CD14-positive monocyte (primary cell): ENCODE results near the gene UBE2O. TPM values are rescaled to one million over a fixed set of nuclear protein-coding genes. Genes with fewer than 3 reads are reported as not detected.

Experiments
- DNase-seq, 3 donors: peaks; one replicate each; pipeline ENCODE4 v3.0.0-alpha.2; 2011 to 2022
- H2AFZ ChIP-seq: 2 replicates; pipeline ENCODE4 v1.6.0; 2012; ENCODE audit warnings: mild to moderate bottlenecking, low read depth, low read length, inconsistent platforms; ENCODE audit not compliant: insufficient read depth, poor library complexity, severe bottlenecking
- H3K27ac ChIP-seq, 2 donors: 1 replicate in 1 of 2; 2 replicates in 1 of 2; pipeline ENCODE4 v1.5.1; 2012 to 2013; ENCODE audit warnings: low read length in 2 of 2, control low read depth in 1 of 2, inconsistent platforms in 1 of 2, low read depth in 1 of 2, mild to moderate bottlenecking in 1 of 2
- H3K27me3 ChIP-seq, 2 donors: one replicate each; pipeline versions ENCODE4 v1.6.0 to v1.6.1; 2011 to 2013; ENCODE audit warnings: low read length in 2 of 2; ENCODE audit not compliant: control insufficient read depth in 2 of 2, insufficient read depth in 2 of 2
- H3K36me3 ChIP-seq, 2 donors: replicated peaks in 1 of 2; 1 replicate in 1 of 2; 2 replicates in 1 of 2; pipeline versions ENCODE4 v1.5.1 to v1.6.1; 2012 to 2013; ENCODE audit warnings: low read length in 2 of 2, control low read depth in 1 of 2, inconsistent platforms in 1 of 2, mild to moderate bottlenecking in 1 of 2; ENCODE audit not compliant: insufficient read depth in 2 of 2, control insufficient read depth in 1 of 2
- H3K4me1 ChIP-seq, 2 donors: 1 replicate in 1 of 2; 2 replicates in 1 of 2; pipeline versions ENCODE4 v1.5.1 to v1.6.1; 2012 to 2013; ENCODE audit warnings: low read length in 2 of 2, control low read depth in 1 of 2, inconsistent platforms in 1 of 2, mild to moderate bottlenecking in 1 of 2, moderate library complexity in 1 of 2; ENCODE audit not compliant: insufficient read depth in 2 of 2, control insufficient read depth in 1 of 2
- H3K4me2 ChIP-seq: replicated peaks from 2 replicates; pipeline ENCODE3; 2012; ENCODE audit warnings: low read length, moderate library complexity, mild to moderate bottlenecking; ENCODE audit not compliant: poor library complexity, severe bottlenecking; ENCODE audit errors: extremely low read depth
- H3K4me3 ChIP-seq, 3 experiments: fragments of 200-600 bp in 1 of 3; sonication (generic) in 1 of 3; replicated peaks in 1 of 3; 1 replicate in 2 of 3; 2 replicates in 1 of 3; pipeline ENCODE4 v1.5.1; 2011 to 2013; ENCODE audit warnings: low read length in 3 of 3, mild to moderate bottlenecking in 3 of 3, control low read depth in 2 of 3, low read depth in 2 of 3, inconsistent platforms in 1 of 3, moderate library complexity in 1 of 3
- H3K79me2 ChIP-seq: 2 replicates; pipeline ENCODE4 v1.6.0; 2012; ENCODE audit warnings: mild to moderate bottlenecking, control low read depth, inconsistent platforms, low read length, moderate library complexity; ENCODE audit not compliant: insufficient read depth
- H3K9ac ChIP-seq: 2 replicates; pipeline ENCODE4 v1.6.0; 2017; ENCODE audit warnings: low read length, mild to moderate bottlenecking; ENCODE audit not compliant: insufficient read depth, poor library complexity, severe bottlenecking
- H3K9me3 ChIP-seq, 2 donors: replicated peaks in 1 of 2; 1 replicate in 1 of 2; 2 replicates in 1 of 2; pipeline versions ENCODE4 v1.5.1 to v1.6.1; 2012 to 2013; ENCODE audit warnings: low read length in 2 of 2, control low read depth in 1 of 2; ENCODE audit not compliant: control insufficient read depth in 1 of 2, insufficient read depth in 1 of 2
- H4K20me1 ChIP-seq: 2 replicates; pipeline ENCODE4 v1.6.0; 2012; ENCODE audit warnings: mild to moderate bottlenecking, low read length, control low read depth, moderate library complexity; ENCODE audit not compliant: insufficient read depth
- H3K27ac Mint-ChIP-seq, 7 donors: one replicate each; pipeline ENCODE4 v1.8.0; 2020; ENCODE audit warnings: mild to moderate bottlenecking in 7 of 7, mixed read lengths in 7 of 7, moderate library complexity in 6 of 7, inconsistent platforms in 2 of 7
- H3K27me3 Mint-ChIP-seq, 3 donors: one replicate each; pipeline ENCODE4 v1.8.0; 2021 to 2022; ENCODE audit warnings: low read depth in 3 of 3, mild to moderate bottlenecking in 3 of 3, mixed read lengths in 3 of 3, moderate library complexity in 3 of 3, inconsistent platforms in 1 of 3
- H3K36me3 Mint-ChIP-seq, 2 donors: one replicate each; pipeline ENCODE4 v1.8.0; 2020; ENCODE audit warnings: mixed read lengths in 2 of 2, inconsistent platforms in 1 of 2, mild to moderate bottlenecking in 1 of 2
- H3K4me1 Mint-ChIP-seq: one replicate; pipeline ENCODE4 v1.8.0; 2020; ENCODE audit warnings: mild to moderate bottlenecking, mixed read lengths
- H3K4me3 Mint-ChIP-seq, 2 donors: one replicate each; pipeline ENCODE4 v1.8.0; 2020; ENCODE audit warnings: mild to moderate bottlenecking in 2 of 2, mixed read lengths in 2 of 2, moderate library complexity in 1 of 2
- H3K9me3 Mint-ChIP-seq, 7 donors: one replicate each; pipeline ENCODE4 v1.8.0; 2020 to 2022; ENCODE audit warnings: mixed read lengths in 7 of 7, mild to moderate bottlenecking in 6 of 7, moderate library complexity in 6 of 7, inconsistent platforms in 2 of 7
- WGBS: methylation state at CpG from one replicate; pipeline ENCODE4 v1.1.5; 2013; ENCODE audit warnings: missing lambda C conversion rate; ENCODE audit not compliant: insufficient coverage; 5-methylcytosine and 5-hydroxymethylcytosine counted together
- intact Hi-C, 2 donors: fragments of 100-400 bp; cut with micrococcal nuclease; formaldehyde crosslinking; loops; one replicate each; pipeline versions ENCODE4 v1.15.0 to v1.15.1; 2023
- polyA plus RNA-seq, 3 donors: library from polyadenylated mRNA; depleted of rRNA in 1 of 3; unstranded in 2 of 3; stranded (reverse) in 1 of 3; fragments of 300-500 nt in 2 of 3; fragments of >200 nt in 1 of 3; fragmentation: Illumina TruSeq in 2 of 3; gene quantifications; 1 replicate in 2 of 3; 2 replicates in 1 of 3; pipeline ENCODE4 v1.2.3, GENCODE V29; 2012 to 2021
- TF ChIP-seq, protein P1 (sequence below): fragments of 200-600 bp; IDR thresholded peaks from one replicate; pipeline ENCODE4 v1.8.0; 2022; ENCODE audit warnings: antibody characterized with exemption, mild to moderate bottlenecking

Gene UBE2O
- polyA plus RNA-seq, 3 donors = 1.3 to 15.1 (median 4.5) TPM

DNA sequence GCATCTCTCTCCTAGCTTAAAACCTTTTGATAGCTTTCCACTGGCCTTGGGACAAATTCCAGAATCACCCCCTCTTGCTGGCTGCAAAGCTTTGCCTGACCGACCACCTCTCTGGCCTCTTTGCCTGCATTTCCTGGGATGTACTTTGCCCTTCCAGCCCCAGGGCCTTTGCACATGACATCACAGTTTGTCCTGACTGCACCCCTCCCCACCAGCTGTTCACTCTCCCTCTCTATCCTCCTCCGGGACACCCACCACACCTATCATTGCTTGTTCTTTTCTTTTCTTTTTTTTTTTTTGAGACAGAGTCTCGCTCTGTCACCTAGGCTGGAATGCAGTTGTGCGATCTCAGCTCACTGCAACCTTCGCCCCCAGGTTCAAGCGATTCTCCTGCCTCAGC lies 22.4 kb upstream of the UBE2O start:
- 100% methylated on average over 4 of the region's 6 CpGs for WGBS
- Mint-ChIP-seq H3K27me3 (peaks cover 0 to 4% (median 0%) of the 10 kb centered on the region in 3 donors), H3K4me1 (peaks cover 8% of the 10 kb centered on the region), H3K36me3 (peaks cover 85 to 97% of the 10 kb centered on the region in 2 donors), H3K4me3 (no peak overlapping the region), H3K9me3 (no peaks in the 10 kb centered on the region), H3K27ac (peak overlapping the region in 2 of 7 donors; percentile 6 to 26)
- Histone ChIP-seq H2AFZ (no peak overlapping the region), H3K4me3 (no peak overlapping the region), H3K27me3 (no peaks in the 10 kb centered on the region), H3K27ac (no peak overlapping the region), H3K79me2 (no peaks in the 10 kb centered on the region), H3K9ac (no peak overlapping the region), H4K20me1 (peaks cover 12% of the 10 kb centered on the region), H3K4me2 (no peak overlapping the region), H3K4me1 (peaks cover 10 to 11% of the 10 kb centered on the region in 2 donors), H3K36me3 (peaks cover 92 to 95% of the 10 kb centered on the region in 2 donors), H3K9me3 (no peaks in the 10 kb centered on the region)
- intact Hi-C loops = no loop called here
- DNase-seq = no peak
- TF ChIP-seq, protein P1, sequence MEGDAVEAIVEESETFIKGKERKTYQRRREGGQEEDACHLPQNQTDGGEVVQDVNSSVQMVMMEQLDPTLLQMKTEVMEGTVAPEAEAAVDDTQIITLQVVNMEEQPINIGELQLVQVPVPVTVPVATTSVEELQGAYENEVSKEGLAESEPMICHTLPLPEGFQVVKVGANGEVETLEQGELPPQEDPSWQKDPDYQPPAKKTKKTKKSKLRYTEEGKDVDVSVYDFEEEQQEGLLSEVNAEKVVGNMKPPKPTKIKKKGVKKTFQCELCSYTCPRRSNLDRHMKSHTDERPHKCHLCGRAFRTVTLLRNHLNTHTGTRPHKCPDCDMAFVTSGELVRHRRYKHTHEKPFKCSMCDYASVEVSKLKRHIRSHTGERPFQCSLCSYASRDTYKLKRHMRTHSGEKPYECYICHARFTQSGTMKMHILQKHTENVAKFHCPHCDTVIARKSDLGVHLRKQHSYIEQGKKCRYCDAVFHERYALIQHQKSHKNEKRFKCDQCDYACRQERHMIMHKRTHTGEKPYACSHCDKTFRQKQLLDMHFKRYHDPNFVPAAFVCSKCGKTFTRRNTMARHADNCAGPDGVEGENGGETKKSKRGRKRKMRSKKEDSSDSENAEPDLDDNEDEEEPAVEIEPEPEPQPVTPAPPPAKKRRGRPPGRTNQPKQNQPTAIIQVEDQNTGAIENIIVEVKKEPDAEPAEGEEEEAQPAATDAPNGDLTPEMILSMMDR = no peak

DNA sequence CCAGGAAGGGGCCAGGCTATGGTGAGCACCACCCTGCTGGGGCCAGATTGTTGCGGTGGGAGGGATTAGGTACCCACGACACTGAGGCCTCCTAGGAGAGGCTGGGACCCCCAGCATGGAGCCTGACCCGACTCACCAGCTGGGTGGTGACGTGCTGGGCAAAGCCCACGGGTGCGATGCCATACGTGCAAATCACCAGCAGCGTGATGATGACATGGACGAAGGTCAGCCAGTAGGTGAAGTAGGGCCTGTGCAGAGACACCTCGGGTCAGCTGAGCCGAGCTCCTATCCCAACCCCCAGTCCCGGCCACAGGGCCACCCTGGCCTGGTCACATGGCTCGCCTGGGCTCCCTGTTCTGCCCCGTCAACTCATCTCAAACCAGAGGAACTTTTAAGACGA lies 21.9 kb upstream of the UBE2O start:
- H3K27me3 Mint-ChIP-seq = peaks cover 0 to 4% (median 0%) of the 10 kb centered on the region in 3 donors
- peak overlapping the region in 1 of 7 donors; percentile 61 for H3K27ac Mint-ChIP-seq

More for the DNA sequence above, 21.9 kb upstream of the UBE2O start:
- H3K4me1 ChIP-seq = peaks cover 6 to 7% of the 10 kb centered on the region in 2 donors
- no peak for DNase-seq
- WGBS = 97% methylated on average over 15 of the region's 15 CpGs
- H3K9me3 ChIP-seq = no peaks in the 10 kb centered on the region
- no peak overlapping the region for H3K4me3 Mint-ChIP-seq
- peaks cover 5% of the 10 kb centered on the region for H3K4me1 Mint-ChIP-seq
- H3K79me2 ChIP-seq = no peaks in the 10 kb centered on the region
- H3K4me2 ChIP-seq = no peak overlapping the region
- no peak overlapping the region for H3K9ac ChIP-seq
- peaks cover 13% of the 10 kb centered on the region for H4K20me1 ChIP-seq
- H3K36me3 Mint-ChIP-seq = peaks cover 87 to 99% of the 10 kb centered on the region in 2 donors
- no peak overlapping the region for H3K27ac ChIP-seq
- H2AFZ ChIP-seq = no peak overlapping the region
- intact Hi-C loops = no loop called here
- peaks cover 96 to 98% of the 10 kb centered on the region in 2 donors for H3K36me3 ChIP-seq
- no peaks in the 10 kb centered on the region for H3K9me3 Mint-ChIP-seq
- no peaks in the 10 kb centered on the region for H3K27me3 ChIP-seq
- no peak overlapping the region for H3K4me3 ChIP-seq
- TF ChIP-seq, protein P1 = no peak
